HepG2 (cell line): ENCODE data around the gene SHISAL1. TPM values are rescaled to one million over a fixed set of nuclear protein-coding genes. Genes with fewer than 3 reads are reported as not detected.

Source experiments
- ATAC-seq: fragments of 200-7000 bp; cut with Tn5 transposase; 3 replicates; pipeline ENCODE4 v1.9.1; 2020; ENCODE audit warnings: mild to moderate bottlenecking, moderate library complexity
- BruUV-seq: library from RNA; stranded (reverse); fragments of 400-500 nt; replicated peaks from 2 replicates; lab custom pipeline; 2021; lab: Mats Ljungman, UMichigan
- CTCF ChIA-PET: fragments of 300-600 bp; formaldehyde crosslinking; extraction: SDS; loops from one replicate; lab custom pipeline; 2021; ENCODE audit warnings: low total read pairs, inconsistent platforms, low intra/inter-chr PET ratio; lab: Yijun Ruan, JAX
- POLR2A ChIA-PET: fragments of 350-600 bp; sonication (Branson Sonifier 250); formaldehyde crosslinking; loops from one replicate; lab custom pipeline; 2020; ENCODE audit warnings: antibody characterized with exemption, inconsistent platforms; lab: Yijun Ruan, JAX
- DNase-seq: peaks from one replicate; pipeline ENCODE4 v3.0.0-alpha.2; 2015; ENCODE audit warnings: low spot score
- FAIRE-seq: peaks from 3 replicates; lab custom pipeline; 2011; peaks lifted over from hg19 to GRCh38; lab: Jason Lieb, UNC
- H2AFZ ChIP-seq: one replicate; pipeline ENCODE4 v1.6.1; 2011; ENCODE audit warnings: low read length, inconsistent platforms
- H3K27ac ChIP-seq: fragments of 300-600 bp; 3 replicates; pipeline ENCODE4 v1.8.0; 2011; ENCODE audit warnings: mixed run types, mild to moderate bottlenecking, mixed read lengths, low read length, inconsistent platforms; ENCODE audit not compliant: insufficient read depth; ENCODE audit errors: extremely low read length
- H3K27me3 ChIP-seq, 2 experiments: fragments of 200-600 bp in 1 of 2; 2 replicates in 1 of 2; 3 replicates in 1 of 2; pipeline versions ENCODE4 v1.6.0 to v1.8.0; 2011; ENCODE audit warnings: low read length in 2 of 2, mild to moderate bottlenecking in 2 of 2, moderate library complexity in 2 of 2, inconsistent platforms in 1 of 2; ENCODE audit not compliant: insufficient read depth in 2 of 2, control insufficient read depth in 1 of 2
- H3K36me3 ChIP-seq, 2 experiments: fragments of 200-600 bp in 1 of 2; replicated peaks in 1 of 2; 2 replicates in 1 of 2; 3 replicates in 1 of 2; pipeline versions ENCODE4 v1.5.1 to v1.8.0; 2011; ENCODE audit warnings: low read length in 2 of 2, inconsistent platforms in 1 of 2; ENCODE audit not compliant: insufficient read depth in 2 of 2, control insufficient read depth in 1 of 2
- H3K4me1 ChIP-seq: 2 replicates; pipeline ENCODE4 v1.5.1; 2012; ENCODE audit warnings: low read length, inconsistent platforms; ENCODE audit not compliant: insufficient read depth
- H3K4me2 ChIP-seq: 2 replicates; pipeline ENCODE4 v1.6.0; 2011; ENCODE audit warnings: low read depth, low read length, inconsistent platforms
- H3K4me3 ChIP-seq, 3 experiments: fragments of 200-600 bp in 1 of 3; sonication (generic), shearing (Covaris generic) in 1 of 3; replicated peaks in 1 of 3; 2 replicates each; pipeline ENCODE4 v1.5.1; 2011 to 2016; ENCODE audit warnings: low read length in 3 of 3, inconsistent platforms in 2 of 3, low read depth in 2 of 3, mild to moderate bottlenecking in 2 of 3, control low read depth in 1 of 3, mixed read lengths in 1 of 3; ENCODE audit not compliant: insufficient read depth in 1 of 3
- H3K79me2 ChIP-seq: one replicate; pipeline ENCODE4 v1.6.1; 2011; ENCODE audit warnings: low read length, inconsistent platforms; ENCODE audit not compliant: insufficient read depth
- H3K9ac ChIP-seq: 2 replicates; pipeline ENCODE4 v1.6.0; 2011; ENCODE audit warnings: mild to moderate bottlenecking, low read depth, low read length, inconsistent platforms; ENCODE audit not compliant: insufficient read depth
- H3K9me3 ChIP-seq: 2 replicates; pipeline ENCODE4 v1.5.1; 2012; ENCODE audit warnings: mild to moderate bottlenecking, low read length
- H4K20me1 ChIP-seq: 2 replicates; pipeline ENCODE4 v1.6.0; 2011; ENCODE audit warnings: inconsistent platforms, mild to moderate bottlenecking, low read length, moderate library complexity; ENCODE audit not compliant: insufficient read depth
- CREB1 ChIP-seq, 2 experiments: fragments of 450-650 bp in 1 of 2; IDR thresholded peaks; 2 replicates each; pipeline ENCODE4 v1.6.1; 2016 to 2017; ENCODE audit warnings: control low read depth in 1 of 2, mild to moderate bottlenecking in 1 of 2, missing compliant biosample characterization in 1 of 2, missing genetic modification characterization in 1 of 2
- FOSL2 ChIP-seq: sonication (generic); formaldehyde crosslinking; IDR thresholded peaks from 2 replicates; pipeline ENCODE4 v1.4.0; 2020; ENCODE audit warnings: missing genetic modification reagents
- MATR3 ChIP-seq: sonication (generic); formaldehyde crosslinking; IDR thresholded peaks from 2 replicates; pipeline ENCODE4 v1.4.0; 2020; ENCODE audit warnings: missing genetic modification reagents
- RBM22 ChIP-seq: fragments of 200-400 bp; formaldehyde crosslinking; optimal IDR thresholded peaks from 2 replicates; pipeline ENCODE3; 2017; ENCODE audit warnings: mild to moderate bottlenecking, low read length, moderate library complexity
- WGBS: methylation state at CpG from one replicate; pipeline ENCODE4 v1.1.6; 2017; ENCODE audit warnings: low lambda C conversion rate; 5-methylcytosine and 5-hydroxymethylcytosine counted together
- in situ Hi-C: cut with HindIII; loops from 2 replicates; pipeline ENCODE4 v1.10.0; 2017; ENCODE audit warnings: low pct_unique_long_range_greater_than_20kb; ENCODE audit not compliant: extremely low pct_ligation_motif_present
- intact Hi-C: fragments of 100-400 bp; cut with micrococcal nuclease; formaldehyde crosslinking; loops from one replicate; pipeline ENCODE4 v1.10.0; 2022; ENCODE audit not compliant: unreplicated experiment
- polyA plus RNA-seq, 8 experiments: library from polyadenylated mRNA; depleted of rRNA in 3 of 8; stranded (reverse) in 7 of 8; unstranded in 1 of 8; fragments of >200 nt; fragmentation: Illumina TruSeq in 4 of 8; extraction: Trizol in 4 of 8; gene quantifications; 2 replicates each; pipeline versions ENCODE4 v1.2.1 to v1.2.3, GENCODE V29; 2011 to 2016; ENCODE audit warnings: low read depth in 4 of 8, missing spikeins in 1 of 8, mixed read lengths in 1 of 8; ENCODE audit not compliant: insufficient read depth in 1 of 8
- total RNA-seq, 5 experiments: library from RNA; depleted of rRNA; stranded (reverse); fragments of >200 nt; fragmentation: Illumina TruSeq; extraction: Trizol; gene quantifications; 2 replicates each; pipeline ENCODE4 v1.2.3, GENCODE V29; 2016; ENCODE audit warnings: low read depth in 1 of 5
- TF ChIP-seq, protein P1 (sequence below): sonication (generic); formaldehyde crosslinking; IDR thresholded peaks from 2 replicates; pipeline ENCODE4 v1.4.0; 2020; ENCODE audit warnings: mild to moderate bottlenecking, missing genetic modification reagents
- TF ChIP-seq, protein P2 (sequence below): sonication (generic); formaldehyde crosslinking; IDR thresholded peaks from 2 replicates; pipeline ENCODE4 v1.5.1; 2020; ENCODE audit warnings: missing genetic modification reagents, mild to moderate bottlenecking, borderline replicate concordance

The SHISAL1 gene
- total and polyA plus RNA-seq, 2 of the 13 experiments (the other 11 are each of a cell fraction or from before 2014, with no cell fraction given), result not detected

DNA sequence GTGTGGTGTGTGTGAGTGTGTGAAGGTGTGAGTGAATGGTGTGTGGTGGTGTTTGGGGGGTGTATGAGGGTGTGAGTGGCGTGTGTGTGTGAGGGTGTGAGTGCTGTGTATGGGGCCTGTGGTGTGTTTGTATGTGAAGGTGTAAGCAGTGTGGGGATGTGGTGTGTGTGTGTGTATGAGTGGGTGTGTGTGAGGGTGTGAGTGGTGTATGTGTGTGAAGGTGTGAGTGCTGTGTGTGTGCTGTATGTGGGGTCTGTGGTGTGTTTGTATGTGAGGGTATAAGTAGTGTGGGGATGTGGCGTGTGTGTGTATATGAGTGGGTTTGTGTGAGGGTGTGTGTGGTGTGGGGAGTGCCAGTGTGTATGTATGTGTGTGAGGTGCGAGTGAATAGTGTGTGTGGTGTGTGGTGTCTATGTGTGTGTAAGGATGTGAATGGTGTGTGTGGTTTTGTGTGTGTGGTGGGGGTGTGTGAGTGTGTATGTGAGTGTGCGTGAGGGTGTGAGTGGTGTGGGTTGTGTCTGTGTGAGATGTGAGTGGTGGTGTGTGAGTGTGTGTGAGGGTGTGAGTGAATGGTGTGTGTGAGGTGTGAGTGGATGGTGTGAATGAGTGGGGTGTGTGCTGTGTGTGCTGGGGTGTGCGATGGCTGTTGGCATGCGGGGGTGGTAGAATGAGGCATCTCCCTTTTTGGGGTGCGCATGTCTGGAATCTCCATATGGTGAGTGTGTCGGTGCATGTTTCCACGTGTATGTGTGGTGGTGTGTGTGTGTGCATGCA lies 22.5 kb upstream of the SHISAL1 start:
- POLR2A ChIA-PET, result no interaction called here
- Histone ChIP-seq H3K27me3 (peaks cover 7 to 32% of the 10 kb centered on the region in 2 experiments; a peak in 4 of 5 replicates), H3K9ac (no peak overlapping the region), H3K36me3 (no peaks in the 10 kb centered on the region)
- CTCF ChIA-PET, result no interaction called here
- intact Hi-C loops, result no loop called here
- no peak for ATAC-seq
- no TSS peak for BruUV-seq
- no peak for FAIRE-seq
- TF ChIP-seq MATR3, result no peak
- no peak for TF ChIP-seq CREB1 (IDR thresholded peaks at IDR 0.05)
- no peak for TF ChIP-seq CREB1 (CRISPR knock-in tag; IDR thresholded peaks at IDR 0.05)
- no peak for TF ChIP-seq FOSL2
- TF ChIP-seq RBM22, result no peak
- TF ChIP-seq, protein P1, sequence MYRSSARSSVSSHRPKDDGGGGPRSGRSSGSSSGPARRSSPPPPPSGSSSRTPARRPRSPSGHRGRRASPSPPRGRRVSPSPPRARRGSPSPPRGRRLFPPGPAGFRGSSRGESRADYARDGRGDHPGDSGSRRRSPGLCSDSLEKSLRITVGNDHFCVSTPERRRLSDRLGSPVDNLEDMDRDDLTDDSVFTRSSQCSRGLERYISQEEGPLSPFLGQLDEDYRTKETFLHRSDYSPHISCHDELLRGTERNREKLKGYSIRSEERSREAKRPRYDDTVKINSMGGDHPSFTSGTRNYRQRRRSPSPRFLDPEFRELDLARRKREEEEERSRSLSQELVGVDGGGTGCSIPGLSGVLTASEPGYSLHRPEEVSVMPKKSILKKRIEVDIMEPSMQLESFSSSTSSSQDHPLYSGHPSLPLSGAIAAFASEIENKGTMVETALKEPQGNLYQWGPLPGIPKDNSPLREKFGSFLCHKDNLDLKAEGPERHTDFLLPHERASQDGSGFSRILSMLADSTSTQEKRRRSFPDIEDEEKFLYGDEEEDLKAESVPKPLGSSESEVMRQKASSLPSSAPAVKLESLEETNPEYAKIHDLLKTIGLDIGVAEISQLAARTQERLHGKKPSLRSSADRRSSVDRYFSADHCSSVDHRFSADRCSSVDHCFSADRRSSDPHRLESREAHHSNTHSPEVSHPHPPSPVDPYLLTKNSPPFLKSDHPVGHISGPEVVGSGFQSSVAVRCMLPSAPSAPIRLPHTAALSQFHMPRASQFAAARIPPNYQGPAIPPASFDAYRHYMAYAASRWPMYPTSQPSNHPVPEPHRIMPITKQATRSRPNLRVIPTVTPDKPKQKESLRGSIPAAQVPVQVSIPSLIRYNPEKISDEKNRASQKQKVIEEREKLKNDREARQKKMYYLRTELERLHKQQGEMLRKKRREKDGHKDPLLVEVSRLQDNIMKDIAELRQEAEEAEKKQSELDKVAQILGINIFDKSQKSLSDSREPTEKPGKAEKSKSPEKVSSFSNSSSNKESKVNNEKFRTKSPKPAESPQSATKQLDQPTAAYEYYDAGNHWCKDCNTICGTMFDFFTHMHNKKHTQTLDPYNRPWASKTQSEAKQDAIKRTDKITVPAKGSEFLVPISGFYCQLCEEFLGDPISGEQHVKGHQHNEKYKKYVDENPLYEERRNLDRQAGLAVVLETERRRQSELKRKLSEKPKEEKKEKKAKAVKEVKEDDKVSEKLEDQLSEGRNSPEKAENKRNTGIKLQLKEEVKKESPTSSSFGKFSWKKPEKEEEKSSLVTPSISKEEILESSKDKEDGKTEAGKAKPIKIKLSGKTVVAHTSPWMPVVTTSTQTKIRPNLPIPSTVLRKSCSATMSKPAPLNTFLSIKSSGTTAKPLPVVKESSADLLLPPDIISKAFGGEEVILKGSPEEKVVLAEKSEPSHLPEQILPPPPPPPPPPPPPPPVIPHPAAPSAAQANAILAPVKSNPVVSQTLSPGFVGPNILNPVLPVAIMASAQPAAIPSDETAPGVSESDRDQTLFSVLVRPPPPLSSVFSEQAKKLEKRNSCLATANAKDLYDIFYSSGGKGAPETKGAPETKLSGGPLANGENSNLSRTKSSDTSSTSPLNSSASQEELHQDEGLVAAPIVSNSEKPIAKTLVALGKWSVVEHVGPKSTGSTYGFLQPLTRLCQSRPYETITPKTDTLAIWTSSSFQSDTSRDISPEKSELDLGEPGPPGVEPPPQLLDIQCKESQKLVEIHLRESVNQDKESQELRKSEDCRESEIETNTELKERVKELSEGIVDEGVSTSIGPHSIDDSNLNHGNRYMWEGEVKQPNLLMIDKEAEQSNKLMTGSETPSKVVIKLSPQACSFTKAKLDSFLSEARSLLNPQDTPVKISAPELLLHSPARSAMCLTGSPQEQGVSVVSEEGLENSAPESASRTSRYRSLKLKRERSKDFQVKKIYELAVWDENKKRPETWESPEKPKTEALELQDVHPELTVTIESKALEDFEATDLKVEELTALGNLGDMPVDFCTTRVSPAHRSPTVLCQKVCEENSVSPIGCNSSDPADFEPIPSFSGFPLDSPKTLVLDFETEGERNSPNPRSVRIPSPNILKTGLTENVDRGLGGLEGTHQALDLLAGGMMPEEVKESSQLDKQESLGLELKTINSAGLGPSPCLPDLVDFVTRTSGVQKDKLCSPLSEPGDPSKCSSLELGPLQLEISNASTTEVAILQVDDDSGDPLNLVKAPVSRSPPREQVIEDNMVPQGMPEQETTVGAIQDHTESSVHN (CRISPR knock-in tag), result no peak
- TF ChIP-seq, protein P2, sequence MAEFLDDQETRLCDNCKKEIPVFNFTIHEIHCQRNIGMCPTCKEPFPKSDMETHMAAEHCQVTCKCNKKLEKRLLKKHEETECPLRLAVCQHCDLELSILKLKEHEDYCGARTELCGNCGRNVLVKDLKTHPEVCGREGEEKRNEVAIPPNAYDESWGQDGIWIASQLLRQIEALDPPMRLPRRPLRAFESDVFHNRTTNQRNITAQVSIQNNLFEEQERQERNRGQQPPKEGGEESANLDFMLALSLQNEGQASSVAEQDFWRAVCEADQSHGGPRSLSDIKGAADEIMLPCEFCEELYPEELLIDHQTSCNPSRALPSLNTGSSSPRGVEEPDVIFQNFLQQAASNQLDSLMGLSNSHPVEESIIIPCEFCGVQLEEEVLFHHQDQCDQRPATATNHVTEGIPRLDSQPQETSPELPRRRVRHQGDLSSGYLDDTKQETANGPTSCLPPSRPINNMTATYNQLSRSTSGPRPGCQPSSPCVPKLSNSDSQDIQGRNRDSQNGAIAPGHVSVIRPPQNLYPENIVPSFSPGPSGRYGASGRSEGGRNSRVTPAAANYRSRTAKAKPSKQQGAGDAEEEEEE (CRISPR knock-in tag), result no peak
- TF ChIP-seq, all 625 proteins: peak for 0
- Histone ChIP-seq H3K4me3 (no peak overlapping the region), H3K27ac (no peak overlapping the region), H3K4me2 (no peak overlapping the region), H3K4me1 (no peaks in the 10 kb centered on the region), H2AFZ (no peak overlapping the region), H4K20me1 (no peaks in the 10 kb centered on the region), H3K79me2 (no peaks in the 10 kb centered on the region), H3K9me3 (no peaks in the 10 kb centered on the region)
- no peak for DNase-seq
- WGBS, result 75% methylated on average over 9 of the region's 9 CpGs
- in situ Hi-C loops, result no loop called here
